PC-9 (cell line): ENCODE data around the gene COL4A1.

Experiments used
- EZH2 ChIP-seq: fragments of 200-600 bp; sonication (generic); IDR thresholded peaks from 2 replicates; pipeline ENCODE4 v1.8.0; 2017; ENCODE audit warnings: antibody characterized with exemption, low read depth
- TF ChIP-seq, protein P1 (sequence below): fragments of 200-600 bp; sonication (generic); conservative IDR thresholded peaks from 2 replicates; pipeline ENCODE4 v1.6.1; 2017; ENCODE audit warnings: mixed run types, antibody characterized with exemption, mild to moderate bottlenecking, moderate library complexity

DNA sequence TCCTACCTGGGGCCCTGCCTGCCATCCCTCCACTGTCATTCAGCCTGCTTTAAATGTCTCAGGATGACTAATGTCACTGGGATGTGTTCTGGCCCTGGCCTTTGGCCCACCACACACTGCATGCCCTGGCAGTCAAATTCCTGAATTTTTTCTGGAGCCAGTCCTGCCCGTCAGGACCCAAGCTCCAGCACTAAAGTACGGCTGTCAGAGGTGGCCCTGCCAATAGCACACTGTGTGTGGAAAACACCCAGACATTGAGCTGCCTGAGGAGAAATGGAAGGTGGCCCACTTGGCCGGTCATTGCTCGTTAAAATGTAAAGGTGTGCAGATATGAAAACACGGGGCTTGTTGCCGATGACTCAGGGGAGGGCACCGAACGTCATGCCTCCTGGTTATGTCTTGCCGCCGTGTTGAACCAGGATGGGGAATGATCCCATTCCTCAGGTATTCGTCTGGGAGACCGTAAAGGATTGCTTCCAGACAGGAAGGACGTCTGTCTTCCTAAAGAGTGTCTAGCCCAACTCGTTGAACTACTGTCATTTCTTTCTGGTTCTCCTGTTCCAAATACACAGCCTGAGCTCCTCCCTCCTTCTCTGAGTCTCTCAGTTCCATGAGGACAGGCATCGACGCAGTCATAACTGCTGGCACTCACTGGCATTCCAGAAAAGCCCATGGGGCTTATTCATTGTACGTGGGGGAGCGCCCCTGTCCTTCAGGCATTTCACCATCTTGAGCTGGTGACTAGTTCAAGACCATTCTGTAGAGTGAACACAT, 40.8 kb upstream of the COL4A1 start:
- TF ChIP-seq, protein P1, sequence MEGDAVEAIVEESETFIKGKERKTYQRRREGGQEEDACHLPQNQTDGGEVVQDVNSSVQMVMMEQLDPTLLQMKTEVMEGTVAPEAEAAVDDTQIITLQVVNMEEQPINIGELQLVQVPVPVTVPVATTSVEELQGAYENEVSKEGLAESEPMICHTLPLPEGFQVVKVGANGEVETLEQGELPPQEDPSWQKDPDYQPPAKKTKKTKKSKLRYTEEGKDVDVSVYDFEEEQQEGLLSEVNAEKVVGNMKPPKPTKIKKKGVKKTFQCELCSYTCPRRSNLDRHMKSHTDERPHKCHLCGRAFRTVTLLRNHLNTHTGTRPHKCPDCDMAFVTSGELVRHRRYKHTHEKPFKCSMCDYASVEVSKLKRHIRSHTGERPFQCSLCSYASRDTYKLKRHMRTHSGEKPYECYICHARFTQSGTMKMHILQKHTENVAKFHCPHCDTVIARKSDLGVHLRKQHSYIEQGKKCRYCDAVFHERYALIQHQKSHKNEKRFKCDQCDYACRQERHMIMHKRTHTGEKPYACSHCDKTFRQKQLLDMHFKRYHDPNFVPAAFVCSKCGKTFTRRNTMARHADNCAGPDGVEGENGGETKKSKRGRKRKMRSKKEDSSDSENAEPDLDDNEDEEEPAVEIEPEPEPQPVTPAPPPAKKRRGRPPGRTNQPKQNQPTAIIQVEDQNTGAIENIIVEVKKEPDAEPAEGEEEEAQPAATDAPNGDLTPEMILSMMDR: no peak
- no peak for TF ChIP-seq EZH2
